HepG2 (cell line): Measurements from ENCODE around the gene SNX24. TPM values are rescaled to one million over a fixed set of nuclear protein-coding genes. Genes with fewer than 3 reads are reported as not detected.

ENCODE experiments used
- ATAC-seq: fragments of 200-7000 bp; cut with Tn5 transposase; 3 replicates; pipeline ENCODE4 v1.9.1; 2020; ENCODE audit warnings: mild to moderate bottlenecking, moderate library complexity
- BruUV-seq: library from RNA; stranded (reverse); fragments of 400-500 nt; replicated peaks from 2 replicates; lab custom pipeline; 2021; lab: Mats Ljungman, UMichigan
- CTCF ChIA-PET: fragments of 300-600 bp; formaldehyde crosslinking; extraction: SDS; loops from one replicate; lab custom pipeline; 2021; ENCODE audit warnings: low total read pairs, inconsistent platforms, low intra/inter-chr PET ratio; lab: Yijun Ruan, JAX
- POLR2A ChIA-PET: fragments of 350-600 bp; sonication (Branson Sonifier 250); formaldehyde crosslinking; loops from one replicate; lab custom pipeline; 2020; ENCODE audit warnings: antibody characterized with exemption, inconsistent platforms; lab: Yijun Ruan, JAX
- DNase-seq: peaks from one replicate; pipeline ENCODE4 v3.0.0-alpha.2; 2015; ENCODE audit warnings: low spot score
- FAIRE-seq: peaks from 3 replicates; lab custom pipeline; 2011; peaks lifted over from hg19 to GRCh38; lab: Jason Lieb, UNC
- H2AFZ ChIP-seq: one replicate; pipeline ENCODE4 v1.6.1; 2011; ENCODE audit warnings: low read length, inconsistent platforms
- H3K27ac ChIP-seq: fragments of 300-600 bp; 3 replicates; pipeline ENCODE4 v1.8.0; 2011; ENCODE audit warnings: mixed run types, mild to moderate bottlenecking, mixed read lengths, low read length, inconsistent platforms; ENCODE audit not compliant: insufficient read depth; ENCODE audit errors: extremely low read length
- H3K27me3 ChIP-seq, 2 experiments: fragments of 200-600 bp in 1 of 2; 2 replicates in 1 of 2; 3 replicates in 1 of 2; pipeline versions ENCODE4 v1.6.0 to v1.8.0; 2011; ENCODE audit warnings: low read length in 2 of 2, mild to moderate bottlenecking in 2 of 2, moderate library complexity in 2 of 2, inconsistent platforms in 1 of 2; ENCODE audit not compliant: insufficient read depth in 2 of 2, control insufficient read depth in 1 of 2
- H3K36me3 ChIP-seq, 2 experiments: fragments of 200-600 bp in 1 of 2; replicated peaks in 1 of 2; 2 replicates in 1 of 2; 3 replicates in 1 of 2; pipeline versions ENCODE4 v1.5.1 to v1.8.0; 2011; ENCODE audit warnings: low read length in 2 of 2, inconsistent platforms in 1 of 2; ENCODE audit not compliant: insufficient read depth in 2 of 2, control insufficient read depth in 1 of 2
- H3K4me1 ChIP-seq: 2 replicates; pipeline ENCODE4 v1.5.1; 2012; ENCODE audit warnings: low read length, inconsistent platforms; ENCODE audit not compliant: insufficient read depth
- H3K4me2 ChIP-seq: 2 replicates; pipeline ENCODE4 v1.6.0; 2011; ENCODE audit warnings: low read depth, low read length, inconsistent platforms
- H3K4me3 ChIP-seq, 3 experiments: fragments of 200-600 bp in 1 of 3; sonication (generic), shearing (Covaris generic) in 1 of 3; replicated peaks in 1 of 3; 2 replicates each; pipeline ENCODE4 v1.5.1; 2011 to 2016; ENCODE audit warnings: low read length in 3 of 3, inconsistent platforms in 2 of 3, low read depth in 2 of 3, mild to moderate bottlenecking in 2 of 3, control low read depth in 1 of 3, mixed read lengths in 1 of 3; ENCODE audit not compliant: insufficient read depth in 1 of 3
- H3K79me2 ChIP-seq: one replicate; pipeline ENCODE4 v1.6.1; 2011; ENCODE audit warnings: low read length, inconsistent platforms; ENCODE audit not compliant: insufficient read depth
- H3K9ac ChIP-seq: 2 replicates; pipeline ENCODE4 v1.6.0; 2011; ENCODE audit warnings: mild to moderate bottlenecking, low read depth, low read length, inconsistent platforms; ENCODE audit not compliant: insufficient read depth
- H3K9me3 ChIP-seq: 2 replicates; pipeline ENCODE4 v1.5.1; 2012; ENCODE audit warnings: mild to moderate bottlenecking, low read length
- H4K20me1 ChIP-seq: 2 replicates; pipeline ENCODE4 v1.6.0; 2011; ENCODE audit warnings: inconsistent platforms, mild to moderate bottlenecking, low read length, moderate library complexity; ENCODE audit not compliant: insufficient read depth
- CBX2 ChIP-seq, 2 experiments: fragments of 200-600 bp in 1 of 2; sonication (generic); formaldehyde crosslinking in 1 of 2; IDR thresholded peaks; 2 replicates each; pipeline versions ENCODE4 v1.7.0 to v1.8.1; 2018 to 2022; ENCODE audit warnings: low read depth in 2 of 2, low read length in 1 of 2, mild to moderate bottlenecking in 1 of 2, missing genetic modification reagents in 1 of 2
- E2F1 ChIP-seq: sonication (generic); formaldehyde crosslinking; IDR thresholded peaks from 2 replicates; pipeline ENCODE4 v1.5.0; 2020; ENCODE audit warnings: missing genetic modification reagents
- GLMP ChIP-seq: sonication (generic); formaldehyde crosslinking; IDR thresholded peaks from 2 replicates; pipeline ENCODE4 v1.9.0; 2021; ENCODE audit warnings: missing genetic modification reagents, mild to moderate bottlenecking, borderline replicate concordance
- NR0B2 ChIP-seq: sonication (generic); formaldehyde crosslinking; IDR thresholded peaks from 2 replicates; pipeline ENCODE4 v1.4.0; 2020; ENCODE audit warnings: mild to moderate bottlenecking, missing genetic modification reagents
- RBM39 ChIP-seq: fragments of 200-400 bp; formaldehyde crosslinking; IDR thresholded peaks from one replicate; pipeline ENCODE4 v1.6.1; 2018; ENCODE audit warnings: antibody characterized with exemption, mild to moderate bottlenecking, low read depth, low read length; ENCODE audit not compliant: poor library complexity, severe bottlenecking
- RERE ChIP-seq: IDR thresholded peaks from 2 replicates; pipeline ENCODE4 v1.6.1; 2016; ENCODE audit warnings: low read depth, missing genetic modification reagents, missing compliant biosample characterization
- SPEN ChIP-seq: sonication (generic); formaldehyde crosslinking; IDR thresholded peaks from 2 replicates; pipeline ENCODE4 v1.5.1; 2020; ENCODE audit warnings: low read depth, mild to moderate bottlenecking, missing genetic modification reagents
- ZGPAT ChIP-seq: IDR thresholded peaks from 2 replicates; pipeline ENCODE4 v1.6.1; 2016; ENCODE audit warnings: mild to moderate bottlenecking
- ZHX1 ChIP-seq: sonication (generic); formaldehyde crosslinking; IDR thresholded peaks from 2 replicates; pipeline ENCODE4 v1.8.1; 2022; ENCODE audit warnings: low read depth, mild to moderate bottlenecking, missing genetic modification reagents
- ZNF577 ChIP-seq: sonication (generic); formaldehyde crosslinking; IDR thresholded peaks from 2 replicates; pipeline ENCODE4 v1.4.0; 2020; ENCODE audit warnings: mild to moderate bottlenecking, low read depth, missing genetic modification reagents, borderline replicate concordance
- WGBS: methylation state at CpG from one replicate; pipeline ENCODE4 v1.1.6; 2017; ENCODE audit warnings: low lambda C conversion rate; 5-methylcytosine and 5-hydroxymethylcytosine counted together
- in situ Hi-C: cut with HindIII; loops from 2 replicates; pipeline ENCODE4 v1.10.0; 2017; ENCODE audit warnings: low pct_unique_long_range_greater_than_20kb; ENCODE audit not compliant: extremely low pct_ligation_motif_present
- intact Hi-C: fragments of 100-400 bp; cut with micrococcal nuclease; formaldehyde crosslinking; loops from one replicate; pipeline ENCODE4 v1.10.0; 2022; ENCODE audit not compliant: unreplicated experiment
- polyA plus RNA-seq, 8 experiments: library from polyadenylated mRNA; depleted of rRNA in 3 of 8; stranded (reverse) in 7 of 8; unstranded in 1 of 8; fragments of >200 nt; fragmentation: Illumina TruSeq in 4 of 8; extraction: Trizol in 4 of 8; gene quantifications; 2 replicates each; pipeline versions ENCODE4 v1.2.1 to v1.2.3, GENCODE V29; 2011 to 2016; ENCODE audit warnings: low read depth in 4 of 8, missing spikeins in 1 of 8, mixed read lengths in 1 of 8; ENCODE audit not compliant: insufficient read depth in 1 of 8
- total RNA-seq, 5 experiments: library from RNA; depleted of rRNA; stranded (reverse); fragments of >200 nt; fragmentation: Illumina TruSeq; extraction: Trizol; gene quantifications; 2 replicates each; pipeline ENCODE4 v1.2.3, GENCODE V29; 2016; ENCODE audit warnings: low read depth in 1 of 5

Gene SNX24
- total and polyA plus RNA-seq, 2 of the 13 experiments (the other 11 are each of a cell fraction or from before 2014, with no cell fraction given) = 7.2 to 23.7 TPM

- Histone ChIP-seq H3K4me3 (no peak overlapping the region), H3K4me2 (no peak overlapping the region), H3K36me3 (peaks cover 0 to 2% of the 10 kb centered on the region in 2 experiments; a peak in 1 of 5 replicates), H3K79me2 (no peaks in the 10 kb centered on the region), H3K27me3 (no peaks in the 10 kb centered on the region), H3K27ac (no peak overlapping the region), H3K4me1 (no peaks in the 10 kb centered on the region), H4K20me1 (no peaks in the 10 kb centered on the region), H3K9ac (no peak overlapping the region), H3K9me3 (no peaks in the 10 kb centered on the region), H2AFZ (no peak overlapping the region)
- ChIA-PET POLR2A (no interaction called here), CTCF (no interaction called here)
- no TSS peak for BruUV-seq
- DNase-seq (no peak), ATAC-seq (no peak), FAIRE-seq (no peak)
- WGBS = 96% methylated on average over 3 of the region's 3 CpGs
- in situ Hi-C loops = no loop called here
- intact Hi-C loops = no loop called here
- TF ChIP-seq E2F1 (CRISPR knock-in tag) (no peak), ZHX1 (no peak), SPEN (CRISPR knock-in tag) (no peak), GLMP (CRISPR knock-in tag) (no peak), ZNF577 (no peak), NR0B2 (CRISPR knock-in tag) (no peak), ZGPAT (CRISPR knock-in tag) (no peak), RERE (CRISPR knock-in tag) (no peak), RBM39 (no peak), CBX2 (IDR thresholded peaks at IDR 0.05; ENCODE audit: low read depth, low read length) (no peak), CBX2 (CRISPR knock-in tag; IDR thresholded peaks at IDR 0.05; ENCODE audit: low read depth) (no peak)
Measured at GRCh38 chr5:122940890-122941289, 95.5 kb downstream of the SNX24 start.
